ENCODE results near the gene TYMP. TPM values are rescaled to one million over a fixed set of nuclear protein-coding genes. Genes with fewer than 3 reads are reported as not detected.

TYMP gene
- total and polyA plus RNA-seq, 2 donors: 97.3 to 156 TPM

GRCh38 chr22:50518606-50519005, 11.2 kb downstream of the TYMP start:
- Histone ChIP-seq H3K4me1 (ENCODE audit: control insufficient read depth in 2 of 2, insufficient read depth in 2 of 2, low read length in 2 of 2) (no peaks in the 10 kb centered on the region), H3K27ac (ENCODE audit: low read depth in 1 of 2, low read length in 1 of 2) (no peak overlapping the region), H3K36me3 (ENCODE audit: control insufficient read depth in 2 of 2, insufficient read depth in 2 of 2, low read length in 1 of 2) (peaks cover 71 to 83% of the 10 kb centered on the region in 2 donors), H3K9me3 (ENCODE audit: control insufficient read depth in 2 of 2, insufficient read depth in 1 of 2, low read length in 1 of 2) (no peaks in the 10 kb centered on the region), H3K4me3 (ENCODE audit: low read length in 2 of 2) (no peak overlapping the region), H3K27me3 (ENCODE audit: control insufficient read depth in 2 of 2, insufficient read depth in 1 of 2, low read length in 1 of 2) (no peaks in the 10 kb centered on the region)
- 98% methylated on average over 7 of the region's 7 CpGs for WGBS
- DNase-seq (ENCODE audit: low read depth in 6 of 9, low spot score in 9 of 9): no peak

DNA sequence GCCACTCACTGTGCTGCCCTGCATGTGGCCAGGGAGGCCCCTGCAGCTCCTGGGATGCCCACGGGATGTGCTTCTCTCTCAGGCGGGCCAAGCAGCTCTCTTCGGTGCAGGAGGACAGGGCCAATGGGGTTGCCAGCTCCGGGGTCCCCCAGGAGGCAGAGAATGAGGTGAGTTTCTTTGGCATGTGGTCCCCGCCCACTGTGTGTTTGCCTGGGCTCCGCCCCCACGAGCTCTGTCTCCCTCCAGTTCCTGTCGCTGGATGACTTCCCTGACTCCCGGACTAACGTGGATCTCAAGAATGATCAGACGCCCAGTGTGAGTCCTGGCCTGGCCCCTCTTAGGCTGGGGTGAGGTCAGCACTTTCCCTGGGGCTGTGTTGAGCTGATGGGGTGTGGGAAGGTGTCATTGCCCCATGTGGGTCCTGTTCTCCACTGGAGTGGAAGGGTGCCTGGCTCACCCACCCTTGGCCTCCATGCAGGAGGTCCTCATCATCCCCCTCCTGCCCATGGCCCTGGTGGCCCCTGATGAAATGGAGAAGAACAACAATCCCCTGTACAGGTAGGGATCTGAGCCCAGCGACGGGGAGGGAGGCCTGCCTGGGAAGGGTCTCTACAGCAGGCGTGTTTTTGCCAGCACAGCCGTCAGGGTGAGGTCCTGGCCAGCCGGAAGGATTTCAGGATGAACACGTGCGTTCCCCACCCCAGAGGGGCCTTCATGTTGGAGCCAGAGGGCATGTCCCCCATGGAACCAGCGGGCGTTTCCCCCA, 12.1 kb downstream of the TYMP start:
- Histone ChIP-seq H3K36me3 (ENCODE audit: control insufficient read depth in 2 of 2, insufficient read depth in 2 of 2, low read length in 1 of 2) (peaks cover 61 to 73% of the 10 kb centered on the region in 2 donors), H3K27ac (ENCODE audit: low read depth in 1 of 2, low read length in 1 of 2) (no peak overlapping the region), H3K9me3 (ENCODE audit: control insufficient read depth in 2 of 2, insufficient read depth in 1 of 2, low read length in 1 of 2) (no peaks in the 10 kb centered on the region), H3K4me1 (ENCODE audit: control insufficient read depth in 2 of 2, insufficient read depth in 2 of 2, low read length in 2 of 2) (no peaks in the 10 kb centered on the region), H3K4me3 (ENCODE audit: low read length in 2 of 2) (no peak overlapping the region), H3K27me3 (ENCODE audit: control insufficient read depth in 2 of 2, insufficient read depth in 1 of 2, low read length in 1 of 2) (no peaks in the 10 kb centered on the region)
- DNase-seq (ENCODE audit: low read depth in 6 of 9, low spot score in 9 of 9): no peak
- WGBS: 98% methylated on average over 20 of the region's 20 CpGs

- Histone ChIP-seq H3K27ac (ENCODE audit: low read depth in 1 of 2, low read length in 1 of 2) (no peak overlapping the region), H3K4me3 (ENCODE audit: low read length in 2 of 2) (no peak overlapping the region), H3K9me3 (ENCODE audit: control insufficient read depth in 2 of 2, insufficient read depth in 1 of 2, low read length in 1 of 2) (no peaks in the 10 kb centered on the region), H3K4me1 (ENCODE audit: control insufficient read depth in 2 of 2, insufficient read depth in 2 of 2, low read length in 2 of 2) (no peaks in the 10 kb centered on the region), H3K27me3 (ENCODE audit: control insufficient read depth in 2 of 2, insufficient read depth in 1 of 2, low read length in 1 of 2) (no peaks in the 10 kb centered on the region), H3K36me3 (ENCODE audit: control insufficient read depth in 2 of 2, insufficient read depth in 2 of 2, low read length in 1 of 2) (peaks cover 59 to 65% of the 10 kb centered on the region in 2 donors)
- 91% methylated on average over 16 of the region's 16 CpGs for WGBS
- no peak for DNase-seq (ENCODE audit: low read depth in 6 of 9, low spot score in 9 of 9)
These were observed 12.9 kb downstream of the TYMP start for GRCh38 chr22:50516891-50517290.

DNA sequence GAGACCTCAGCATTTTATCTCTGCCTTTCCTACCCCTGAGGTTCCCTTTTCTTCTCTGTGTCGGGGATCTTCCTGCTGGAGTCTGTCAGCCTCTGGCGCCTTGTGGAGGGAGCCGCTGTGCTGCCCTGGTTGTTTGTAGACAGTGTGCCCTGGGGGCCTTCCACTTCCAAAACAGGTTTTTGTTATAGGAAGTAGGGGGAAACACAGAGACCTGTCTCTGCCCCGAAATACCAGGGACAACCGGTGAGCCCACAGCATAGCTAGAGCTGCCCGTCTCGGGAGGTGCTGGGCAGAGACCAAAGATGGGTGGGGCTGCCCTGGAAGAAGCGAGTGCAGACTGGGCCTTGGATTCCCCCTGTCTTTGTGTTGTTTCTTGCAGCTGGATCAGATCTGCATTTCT, 13.7 kb downstream of the TYMP start:
- no peaks in the 10 kb centered on the region for H3K27me3 ChIP-seq (ENCODE audit: control insufficient read depth in 2 of 2, insufficient read depth in 1 of 2, low read length in 1 of 2)
- H3K4me1 ChIP-seq (ENCODE audit: control insufficient read depth in 2 of 2, insufficient read depth in 2 of 2, low read length in 2 of 2): no peaks in the 10 kb centered on the region
- H3K4me3 ChIP-seq (ENCODE audit: low read length in 2 of 2): no peak overlapping the region
- no peak for DNase-seq (ENCODE audit: low read depth in 6 of 9, low spot score in 9 of 9)
- 98% methylated on average over 8 of the region's 8 CpGs for WGBS
- no peak overlapping the region for H3K27ac ChIP-seq (ENCODE audit: low read depth in 1 of 2, low read length in 1 of 2)
- H3K9me3 ChIP-seq (ENCODE audit: control insufficient read depth in 2 of 2, insufficient read depth in 1 of 2, low read length in 1 of 2): no peaks in the 10 kb centered on the region
- peaks cover 54 to 57% of the 10 kb centered on the region in 2 donors for H3K36me3 ChIP-seq (ENCODE audit: control insufficient read depth in 2 of 2, insufficient read depth in 2 of 2, low read length in 1 of 2)

DNA sequence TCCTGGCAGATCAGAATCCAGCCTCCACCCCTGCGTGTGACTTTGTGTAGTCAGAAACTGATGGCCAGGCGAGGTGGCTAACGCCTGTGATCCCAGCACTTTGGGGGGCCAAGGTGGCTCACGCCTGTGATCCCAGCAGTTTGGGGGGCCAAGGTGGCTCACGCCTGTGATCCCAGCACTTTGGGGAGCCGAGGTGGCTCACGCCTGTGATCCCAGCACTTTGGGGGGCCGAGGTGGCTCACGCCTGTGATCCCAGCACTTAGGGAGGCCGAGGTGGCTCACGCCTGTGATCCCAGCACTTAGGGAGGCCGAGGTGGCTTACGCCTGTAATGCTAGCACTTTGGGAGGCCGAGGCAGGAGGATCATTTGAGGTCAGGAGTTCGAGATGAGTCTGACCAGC, 16.6 kb downstream of the TYMP start:
- 98% methylated on average over 15 of the region's 15 CpGs for WGBS
- no peak for DNase-seq (ENCODE audit: low read depth in 6 of 9, low spot score in 9 of 9)

GRCh38 chr22:50508897-50509296, 20.9 kb downstream of the TYMP start:
- WGBS: 39% methylated on average over 3 of the region's 3 CpGs
- H3K4me1 ChIP-seq (ENCODE audit: control insufficient read depth in 2 of 2, insufficient read depth in 2 of 2, low read length in 2 of 2): peaks cover 17 to 26% of the 10 kb centered on the region in 2 donors
- peak overlapping the region; percentile 40 to 88 for H3K27ac ChIP-seq (ENCODE audit: low read depth in 1 of 2, low read length in 1 of 2)
- H3K27me3 ChIP-seq (ENCODE audit: control insufficient read depth in 2 of 2, insufficient read depth in 1 of 2, low read length in 1 of 2): no peaks in the 10 kb centered on the region
- DNase-seq (ENCODE audit: low read depth in 6 of 9, low spot score in 9 of 9): no peak
- H3K4me3 ChIP-seq (ENCODE audit: low read length in 2 of 2): peak overlapping the region; percentile 72 to 96
- peaks cover 19 to 24% of the 10 kb centered on the region in 2 donors for H3K36me3 ChIP-seq (ENCODE audit: control insufficient read depth in 2 of 2, insufficient read depth in 2 of 2, low read length in 1 of 2)
- H3K9me3 ChIP-seq (ENCODE audit: control insufficient read depth in 2 of 2, insufficient read depth in 1 of 2, low read length in 1 of 2): no peaks in the 10 kb centered on the region

More for the DNA sequence above, 16.6 kb downstream of the TYMP start:
- H3K27ac ChIP-seq (ENCODE audit: low read depth in 1 of 2, low read length in 1 of 2): no peak overlapping the region
- peaks cover 7 to 13% of the 10 kb centered on the region in 2 donors for H3K4me1 ChIP-seq (ENCODE audit: control insufficient read depth in 2 of 2, insufficient read depth in 2 of 2, low read length in 2 of 2)
- no peaks in the 10 kb centered on the region for H3K27me3 ChIP-seq (ENCODE audit: control insufficient read depth in 2 of 2, insufficient read depth in 1 of 2, low read length in 1 of 2)
- H3K36me3 ChIP-seq (ENCODE audit: control insufficient read depth in 2 of 2, insufficient read depth in 2 of 2, low read length in 1 of 2): peaks cover 31 to 37% of the 10 kb centered on the region in 2 donors
- H3K4me3 ChIP-seq (ENCODE audit: low read length in 2 of 2): no peak overlapping the region
- no peaks in the 10 kb centered on the region for H3K9me3 ChIP-seq (ENCODE audit: control insufficient read depth in 2 of 2, insufficient read depth in 1 of 2, low read length in 1 of 2)

DNA sequence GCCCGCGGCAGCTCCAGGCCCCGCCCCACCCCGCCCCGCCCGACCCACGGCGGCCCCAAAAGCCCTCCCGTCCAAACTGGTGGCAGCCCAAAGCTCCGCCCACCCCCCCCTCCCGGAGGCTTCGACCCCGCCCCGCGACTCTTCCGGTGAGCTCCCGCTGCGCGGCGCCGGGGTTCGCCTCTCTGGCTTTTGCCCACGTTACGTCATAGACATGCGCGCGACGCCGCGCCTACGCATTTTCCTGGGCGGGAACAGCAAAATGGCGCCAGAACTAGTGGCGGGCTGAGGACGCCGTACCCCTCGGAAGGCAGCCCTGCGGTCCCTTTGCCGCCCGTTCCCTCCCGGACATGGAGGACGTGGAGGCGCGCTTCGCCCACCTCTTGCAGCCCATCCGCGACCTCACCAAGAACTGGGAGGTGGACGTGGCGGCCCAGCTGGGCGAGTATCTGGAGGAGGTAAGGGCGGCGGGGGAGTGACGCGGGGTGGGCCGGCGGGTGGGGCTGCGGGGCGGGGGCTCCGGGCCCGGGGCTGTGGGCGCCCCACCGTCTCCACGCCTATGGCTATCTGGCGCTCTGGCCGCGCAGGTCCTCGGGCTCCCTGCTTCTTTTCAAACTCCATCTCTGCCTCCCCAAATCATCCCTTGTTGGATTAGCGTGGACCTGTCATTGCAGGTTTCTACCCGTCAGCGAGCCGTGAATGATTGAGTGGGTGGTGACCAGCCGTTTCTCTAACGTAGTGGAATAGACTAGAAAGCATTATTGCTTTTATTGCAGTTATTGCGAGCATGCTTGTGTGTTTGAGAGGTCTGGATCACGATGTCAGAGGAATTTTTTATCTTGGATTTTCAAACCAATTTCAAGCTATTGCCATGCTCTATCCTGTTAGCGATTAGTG, 21.6 kb downstream of the TYMP start, which contains the start of gene NCAPH2:
Gene NCAPH2 (plus strand): TSS at position 234 of the 894 bp plus-strand sequence. CDS start 114 bp downstream, at position 348.
- peaks cover 17 to 26% of the 10 kb centered on the region in 2 donors for H3K4me1 ChIP-seq (ENCODE audit: control insufficient read depth in 2 of 2, insufficient read depth in 2 of 2, low read length in 2 of 2)
- H3K9me3 ChIP-seq (ENCODE audit: control insufficient read depth in 2 of 2, insufficient read depth in 1 of 2, low read length in 1 of 2): no peaks in the 10 kb centered on the region
- peak within 1 kb of the TSS; percentile 92 to 96 for H3K4me3 ChIP-seq (ENCODE audit: low read length in 2 of 2)
- peaks cover 22 to 30% of the 10 kb centered on the region in 2 donors for H3K36me3 ChIP-seq (ENCODE audit: control insufficient read depth in 2 of 2, insufficient read depth in 2 of 2, low read length in 1 of 2)
- under 1% methylated on average over 76 of the region's 76 CpGs for WGBS
- peak within 1 kb of the TSS; percentile 88 to 98 for H3K27ac ChIP-seq (ENCODE audit: low read depth in 1 of 2, low read length in 1 of 2)
- DNase-seq (ENCODE audit: low read depth in 6 of 9, low spot score in 9 of 9): peak; percentile 96 to 100 (median 98)
- no peaks in the 10 kb centered on the region for H3K27me3 ChIP-seq (ENCODE audit: control insufficient read depth in 2 of 2, insufficient read depth in 1 of 2, low read length in 1 of 2)

- WGBS: under 1% methylated on average over 57 of the region's 62 CpGs
- peak within 1 kb of the TSS; percentile 88 to 98 for H3K27ac ChIP-seq (ENCODE audit: low read depth in 1 of 2, low read length in 1 of 2)
These were observed 22.3 kb downstream of the TYMP start, which contains the start of gene LMF2 for GRCh38 chr22:50507421-50507990. TSS of gene LMF2 (minus strand) at chr22:50507702. CDS start at chr22:50507675, 27 bp downstream.

More at GRCh38 chr22:50507421-50507990, 22.3 kb downstream of the TYMP start, which contains the start of gene LMF2:
- DNase-seq (ENCODE audit: low read depth in 6 of 9, low spot score in 9 of 9): no peak
- Histone ChIP-seq H3K27me3 (ENCODE audit: control insufficient read depth in 2 of 2, insufficient read depth in 1 of 2, low read length in 1 of 2) (no peaks in the 10 kb centered on the region), H3K4me3 (ENCODE audit: low read length in 2 of 2) (peak within 1 kb of the TSS; percentile 92 to 96), H3K4me1 (ENCODE audit: control insufficient read depth in 2 of 2, insufficient read depth in 2 of 2, low read length in 2 of 2) (peaks cover 17 to 26% of the 10 kb centered on the region in 2 donors), H3K9me3 (ENCODE audit: control insufficient read depth in 2 of 2, insufficient read depth in 1 of 2, low read length in 1 of 2) (no peaks in the 10 kb centered on the region), H3K36me3 (ENCODE audit: control insufficient read depth in 2 of 2, insufficient read depth in 2 of 2, low read length in 1 of 2) (peaks cover 27 to 38% of the 10 kb centered on the region in 2 donors)

Measured in thymus (tissue), 11 donors.